ENCODE measurements around the gene MOV10L1.
A peak's percentile ranks its signal among the peaks of the same experiment; 100 is the strongest.

Gene MOV10L1

DNA sequence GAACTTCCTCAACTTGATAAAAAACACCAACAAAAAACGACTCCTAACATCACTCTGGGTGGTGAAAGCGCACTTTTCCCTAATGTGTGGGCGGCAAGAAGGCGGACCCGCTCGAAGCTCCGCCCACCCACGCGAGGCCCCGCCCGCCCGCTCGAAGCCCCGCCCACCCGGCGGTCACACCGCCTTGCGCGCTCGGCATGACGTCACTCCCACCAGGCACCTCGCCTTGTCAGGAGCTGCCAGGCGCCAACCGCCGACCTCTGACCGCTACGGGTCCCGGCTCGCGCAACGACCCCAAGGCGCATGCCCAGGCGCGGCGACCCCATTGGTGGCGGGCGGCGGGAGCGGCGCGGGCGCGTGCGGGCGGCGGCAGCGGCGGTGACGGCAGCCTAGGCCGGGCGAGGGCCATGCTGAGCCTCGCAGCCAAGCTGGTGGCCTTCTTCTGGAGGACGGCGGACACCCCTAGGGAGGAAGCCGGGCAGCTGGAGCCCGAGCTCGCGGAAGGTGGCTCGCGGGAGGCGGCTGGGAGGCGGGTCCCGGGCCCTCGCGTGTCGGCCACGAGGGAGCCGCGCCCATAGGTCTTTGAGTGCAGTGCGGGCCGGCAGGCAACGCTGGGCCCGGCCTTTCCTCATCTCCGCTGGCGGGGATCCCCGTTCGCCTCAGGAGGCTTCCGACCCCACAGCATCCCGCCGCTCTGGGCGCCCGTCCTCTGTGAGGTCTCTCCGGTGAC lies at the start of gene MOV10L1:
MOV10L1 (plus strand) TSS at position 325 of the 730 bp plus-strand sequence; CDS start at position 408, 83 bp downstream.
- DNase-seq = peak; percentile 66

DNA sequence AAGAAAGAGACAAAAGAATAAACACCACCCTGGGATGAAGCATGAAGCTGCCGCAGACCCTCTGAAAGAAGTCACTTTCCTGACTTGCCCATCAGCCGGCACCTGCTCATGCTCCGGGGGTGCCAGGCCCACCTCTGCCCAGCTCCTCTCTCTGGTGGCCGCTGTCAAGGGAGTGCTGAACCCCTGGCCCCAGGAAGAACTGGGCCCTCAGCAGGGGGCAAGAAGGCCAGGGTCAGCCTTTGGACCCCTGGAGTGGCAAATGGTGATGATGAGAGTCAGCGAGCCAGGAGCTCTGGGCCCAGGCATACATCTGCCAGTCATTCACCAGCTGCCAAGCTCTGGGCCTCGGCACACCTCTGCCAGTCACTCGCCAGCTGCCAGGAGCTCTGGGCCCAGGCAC lies 49.1 kb upstream of the MOV10L1 start:
- no peak for DNase-seq

DNA sequence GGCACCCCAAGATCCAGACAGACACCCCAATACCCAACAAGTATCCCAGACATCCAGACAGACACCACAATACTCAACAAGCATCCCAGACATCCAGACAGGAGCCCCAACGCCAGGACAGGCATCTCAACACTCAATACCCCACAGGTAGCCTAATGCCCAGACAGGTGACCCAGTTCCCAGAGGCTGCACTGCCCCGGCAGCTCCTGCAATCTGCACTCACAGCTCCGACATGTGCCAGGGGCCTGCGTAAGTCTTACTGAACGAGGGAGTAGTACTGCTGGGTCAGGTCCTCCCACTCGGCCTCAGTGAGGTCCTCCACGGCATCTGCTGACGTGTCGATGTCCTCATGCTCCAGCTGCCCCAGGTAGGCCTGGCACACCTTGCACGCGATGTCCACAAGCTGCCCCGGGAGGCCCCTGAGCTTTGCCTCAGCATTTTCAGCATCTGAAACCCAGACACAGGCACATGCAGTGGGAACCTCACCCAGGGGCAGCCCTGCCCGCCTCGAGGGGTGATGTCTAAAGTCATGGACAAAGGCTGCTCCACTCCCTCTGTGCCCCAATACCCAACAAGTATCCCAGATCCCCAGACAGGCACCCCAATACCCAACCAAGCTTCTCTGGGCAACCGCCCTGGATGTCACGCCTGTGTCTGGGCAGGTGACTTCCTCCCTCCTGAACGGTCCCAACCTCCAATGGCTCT lies 48.3 kb upstream of the MOV10L1 start:
- DNase-seq = no peak

DNA sequence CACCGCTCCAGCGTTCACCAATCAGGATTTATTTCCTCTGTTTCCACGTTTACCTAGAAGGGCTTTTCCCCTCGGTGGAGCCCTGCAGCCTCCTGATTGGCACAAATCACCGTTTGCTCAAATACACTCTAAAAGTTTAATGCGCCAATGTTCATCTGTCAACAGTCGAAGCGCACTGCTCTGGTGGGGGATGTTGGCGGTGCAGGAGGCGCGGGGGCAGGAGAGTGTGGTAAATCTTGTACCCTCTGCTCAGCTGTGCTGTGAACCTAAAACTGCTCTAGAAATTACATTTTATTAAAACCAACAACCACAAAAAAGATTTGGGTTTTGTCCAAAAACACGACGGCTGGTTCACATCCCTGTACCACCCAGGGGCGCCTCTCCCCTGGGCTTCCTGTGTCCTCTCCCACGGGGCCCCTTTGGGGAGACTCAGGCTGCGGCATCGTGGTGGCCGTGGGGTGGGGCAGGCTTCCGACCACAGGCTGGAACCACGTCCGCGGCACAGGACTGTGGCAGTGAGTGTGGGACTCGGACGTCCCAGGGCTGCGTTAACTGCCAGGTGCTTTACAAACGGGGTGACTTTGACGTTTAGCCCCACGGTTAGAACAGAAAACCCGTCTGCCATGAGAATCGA lies 45.2 kb upstream of the MOV10L1 start:
- DNase-seq = no peak

GRCh38 chr22:50045211-50046018 lies 44.4 kb upstream of the MOV10L1 start:
- no peak for DNase-seq

DNA sequence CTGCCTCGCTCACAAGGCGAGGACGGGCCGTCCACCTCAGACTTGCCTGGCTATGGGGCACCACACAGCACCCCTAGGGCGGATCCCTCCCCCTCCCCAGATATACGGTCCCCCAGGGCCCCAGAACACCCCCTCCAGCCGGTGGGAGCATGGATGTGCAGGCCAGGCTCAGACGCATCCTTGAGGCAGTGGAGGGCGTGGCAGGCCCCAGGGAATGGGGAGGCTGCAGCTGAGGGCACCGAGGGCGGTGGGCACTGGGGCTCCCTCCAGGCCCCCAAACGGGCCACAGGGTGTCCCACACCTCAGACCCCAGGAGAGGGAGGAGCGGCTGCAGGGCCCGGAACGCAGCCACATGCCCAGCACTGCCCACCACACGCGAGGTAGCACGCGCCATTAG lies 43.8 kb upstream of the MOV10L1 start:
- DNase-seq = no peak

DNA sequence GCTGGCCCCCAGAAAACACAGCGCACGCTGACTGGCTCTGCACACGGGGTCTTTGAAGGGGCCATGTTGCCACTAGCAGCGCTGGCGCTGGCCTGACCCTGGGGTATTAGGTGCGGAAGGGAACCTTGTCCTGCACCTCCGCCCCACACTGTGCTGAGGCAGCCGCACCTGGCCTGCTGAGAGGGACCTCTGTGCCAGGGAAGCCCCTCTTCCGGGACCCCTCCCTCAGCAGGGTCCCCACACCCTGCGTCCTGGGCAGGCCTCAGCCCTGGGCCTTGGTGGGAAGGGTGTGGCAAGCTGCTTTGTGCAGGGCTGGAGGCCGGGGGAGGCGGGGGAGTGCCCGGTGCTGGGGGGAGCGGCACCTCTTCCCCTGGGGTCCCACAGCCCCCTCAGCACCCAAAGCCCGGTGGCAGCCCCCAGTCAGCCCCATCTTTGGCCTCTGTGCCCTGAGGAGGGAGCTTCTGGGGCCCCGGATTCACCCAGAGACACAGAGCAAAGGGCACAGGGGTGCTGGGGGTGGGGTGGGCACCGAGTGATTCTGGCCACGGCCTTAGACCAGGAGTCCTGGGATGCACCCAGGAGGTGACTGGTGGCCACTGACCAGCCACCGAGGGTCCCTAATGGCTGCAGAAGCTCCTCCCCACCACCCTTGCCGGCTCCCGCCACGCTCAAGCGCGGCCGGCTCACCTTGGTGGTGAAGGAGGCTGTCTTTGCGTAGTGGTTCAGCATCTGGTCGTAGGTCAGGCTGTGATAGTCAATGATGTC lies 43.1 kb upstream of the MOV10L1 start:
- no peak for DNase-seq

DNA sequence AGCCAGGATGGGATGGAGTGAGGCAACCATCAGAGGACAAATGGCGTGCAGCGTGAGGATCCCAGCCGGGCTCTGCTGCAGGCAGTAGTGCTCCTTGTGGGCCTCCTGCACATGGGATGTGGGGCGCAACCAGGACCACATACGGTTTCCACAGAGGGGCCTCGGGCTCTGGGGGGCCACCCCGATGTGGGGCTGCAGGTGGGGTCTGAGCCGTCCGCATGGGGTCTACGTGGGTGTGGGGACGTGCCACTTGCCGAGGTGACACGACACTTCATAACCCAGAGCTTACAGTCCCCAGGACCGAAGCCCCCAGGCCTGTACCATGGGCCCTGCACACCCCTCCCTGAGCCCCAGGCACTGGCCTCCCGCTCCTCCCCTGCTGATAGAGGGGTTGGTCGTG lies 42.5 kb upstream of the MOV10L1 start:
- DNase-seq = no peak

GRCh38 chr22:50048061-50048765 lies 41.6 kb upstream of the MOV10L1 start:
- no peak for DNase-seq

- no peak for DNase-seq
Measured at GRCh38 chr22:50048836-50049235, 41.0 kb upstream of the MOV10L1 start.

DNA sequence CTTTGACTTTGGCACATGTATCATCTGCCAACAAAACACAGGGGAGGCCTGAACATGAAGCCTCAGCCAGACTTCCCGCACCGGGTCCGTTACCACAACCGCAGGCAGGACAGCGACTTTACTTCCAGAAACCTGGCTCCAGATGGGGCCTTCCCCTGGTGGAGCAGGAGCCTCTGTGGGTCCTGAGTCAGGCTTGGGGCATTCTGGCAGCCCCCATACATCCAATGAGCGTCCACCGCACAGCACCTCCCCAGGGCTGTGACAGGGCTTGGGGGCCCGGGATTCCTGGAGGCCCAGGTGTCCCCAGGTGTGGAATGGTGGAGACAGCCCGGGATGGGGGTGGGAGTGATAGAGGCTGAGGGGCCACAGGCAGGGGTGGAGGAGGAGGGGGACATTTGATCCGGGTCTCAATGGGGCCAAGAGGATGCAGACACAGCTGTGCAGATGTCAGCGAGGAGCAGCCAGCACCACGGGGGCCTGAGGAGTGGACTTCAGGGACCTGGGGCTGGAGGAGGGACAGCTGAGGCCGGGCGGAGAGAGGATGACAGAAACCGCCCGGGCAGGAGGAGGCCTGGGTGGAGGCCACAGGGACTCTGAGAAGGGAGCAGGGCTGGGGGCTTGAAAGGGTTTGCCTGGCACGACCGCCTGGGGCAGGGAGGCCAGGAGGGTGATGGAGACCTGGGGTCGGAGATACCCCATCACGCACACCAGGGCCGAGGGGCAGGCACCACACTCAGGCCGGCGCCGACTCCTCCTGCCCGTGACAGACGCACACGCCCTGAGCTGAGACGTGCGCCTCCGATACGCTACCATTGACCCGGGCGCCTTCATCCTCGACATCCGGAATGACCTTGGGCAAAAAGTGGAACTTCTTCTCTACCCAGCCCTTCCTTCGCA lies 40.3 kb upstream of the MOV10L1 start:
- no peak for DNase-seq

DNA sequence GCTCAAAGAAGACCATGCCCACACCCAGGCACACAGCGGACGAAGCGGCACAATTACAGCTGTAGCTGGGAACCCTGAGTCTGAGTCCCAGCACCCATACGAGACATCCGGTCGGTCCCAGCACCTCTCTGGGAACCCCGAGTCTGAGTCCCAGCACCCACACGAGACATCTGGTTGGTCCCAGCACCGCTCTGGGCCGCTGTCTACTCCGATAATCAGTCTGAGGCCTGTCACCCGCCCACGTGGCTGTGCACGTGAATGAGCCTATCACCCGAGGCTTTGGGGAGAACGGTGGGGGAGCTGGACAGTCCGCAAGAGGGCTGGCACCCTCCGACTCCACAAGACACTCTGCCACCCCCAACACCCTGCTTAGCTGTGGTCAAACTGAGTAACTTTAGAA lies 37.9 kb upstream of the MOV10L1 start:
- DNase-seq = no peak

- DNase-seq = no peak
Measured at GRCh38 chr22:50053861-50054260, 35.9 kb upstream of the MOV10L1 start.

DNA sequence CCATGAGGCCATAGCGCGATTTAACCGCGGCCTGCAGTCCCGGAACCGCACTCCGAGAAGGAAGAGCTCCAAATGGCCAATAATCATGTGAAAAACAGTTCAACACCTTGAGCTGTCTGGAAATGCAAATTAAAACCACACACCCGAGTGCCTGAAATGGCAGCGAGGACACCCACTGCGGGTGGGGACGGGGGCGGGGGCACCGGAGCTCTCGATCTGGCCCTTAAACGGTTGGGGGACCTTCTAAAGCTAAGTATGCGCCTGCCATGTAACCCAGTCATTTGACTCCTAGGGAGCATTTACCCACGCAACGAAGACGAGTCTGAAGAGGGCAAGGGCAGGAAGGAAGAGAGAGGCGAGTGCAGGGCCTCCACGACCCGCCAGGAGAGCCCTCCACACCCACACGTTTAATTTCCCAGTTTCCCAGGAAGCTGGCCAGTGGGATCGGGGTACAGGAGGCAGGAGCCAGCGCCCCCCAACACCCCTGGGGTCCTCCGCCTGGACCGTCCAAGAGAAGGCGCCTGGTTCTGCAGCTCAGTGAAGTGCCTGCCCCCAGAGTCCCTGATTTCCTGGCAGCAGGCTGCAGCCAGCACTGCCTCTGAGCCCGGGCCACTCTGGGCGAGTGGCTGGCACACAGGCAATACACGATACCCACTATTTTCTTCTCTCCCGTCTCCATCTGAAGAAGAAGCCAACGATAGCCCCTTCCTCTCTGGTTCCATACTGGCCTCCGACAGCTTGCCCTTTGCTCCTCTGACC lies 33.4 kb upstream of the MOV10L1 start:
- DNase-seq = no peak

- DNase-seq = no peak
Measured at GRCh38 chr22:50057278-50058060, 32.3 kb upstream of the MOV10L1 start.

GRCh38 chr22:50058061-50058905 lies 31.5 kb upstream of the MOV10L1 start, which contains the start of gene TTLL8:
TSS of gene TTLL8 (minus strand) at chr22:50058298.
- no peak for DNase-seq

GRCh38 chr22:50058906-50059880 lies 30.6 kb upstream of the MOV10L1 start:
- DNase-seq = no peak

All from activated CD8-positive, alpha-beta memory T cell treated with anti-CD3 and anti-CD28 coated beads, Interleukin-2, amount 50 U/mL, for 48 hours (primary cell).